Measurements from ENCODE around the gene ARL16.
A peak's percentile ranks its signal among the peaks of the same experiment; 100 is the strongest.

Gene ARL16

GRCh38 chr17:81691608-81692007 is 8.0 kb upstream of the ARL16 start:
- Mint-ChIP-seq H3K4me1 (no peaks in the 10 kb centered on the region), H3K9me3 (no peaks in the 10 kb centered on the region)
- no peak for TF ChIP-seq CTCF (IDR thresholded peaks at IDR 0.05)

GRCh38 chr17:81691196-81691595 is 7.6 kb upstream of the ARL16 start:
- H3K27ac Mint-ChIP-seq, result no peak overlapping the region
- H3K4me3 Mint-ChIP-seq, result no peak overlapping the region
- TF ChIP-seq CTCF (IDR thresholded peaks at IDR 0.05), result no peak
- no peaks in the 10 kb centered on the region for H3K4me1 Mint-ChIP-seq
- DNase-seq, result no peak
- H3K9me3 Mint-ChIP-seq, result no peaks in the 10 kb centered on the region
- peaks cover 2% of the 10 kb centered on the region for H3K27me3 Mint-ChIP-seq (ENCODE audit: low read depth, poor library complexity)
- H3K36me3 Mint-ChIP-seq (ENCODE audit: low read depth), result peaks cover 8% of the 10 kb centered on the region

More at GRCh38 chr17:81691608-81692007, 8.0 kb upstream of the ARL16 start:
- no peak overlapping the region for H3K27ac Mint-ChIP-seq
- H3K4me3 Mint-ChIP-seq, result no peak overlapping the region
- no peak for DNase-seq
- H3K36me3 Mint-ChIP-seq (ENCODE audit: low read depth), result peaks cover 5% of the 10 kb centered on the region
- H3K27me3 Mint-ChIP-seq (ENCODE audit: low read depth, poor library complexity), result peaks cover 2% of the 10 kb centered on the region

GRCh38 chr17:81690549-81690948 is 7.0 kb upstream of the ARL16 start:
- Mint-ChIP-seq H3K4me1 (peaks cover 2% of the 10 kb centered on the region), H3K9me3 (no peaks in the 10 kb centered on the region), H3K36me3 (ENCODE audit: low read depth) (peaks cover 11% of the 10 kb centered on the region), H3K4me3 (no peak overlapping the region), H3K27me3 (ENCODE audit: low read depth, poor library complexity) (peaks cover 2% of the 10 kb centered on the region), H3K27ac (no peak overlapping the region)
- DNase-seq, result no peak
- no peak for TF ChIP-seq CTCF (IDR thresholded peaks at IDR 0.05)

GRCh38 chr17:81690066-81690465 is 6.5 kb upstream of the ARL16 start:
- Mint-ChIP-seq H3K27ac (no peak overlapping the region), H3K9me3 (no peaks in the 10 kb centered on the region), H3K27me3 (ENCODE audit: low read depth, poor library complexity) (peaks cover 2% of the 10 kb centered on the region), H3K4me1 (peaks cover 6% of the 10 kb centered on the region), H3K4me3 (no peak overlapping the region), H3K36me3 (ENCODE audit: low read depth) (peaks cover 11% of the 10 kb centered on the region)
- no peak for DNase-seq
- TF ChIP-seq CTCF (IDR thresholded peaks at IDR 0.05), result no peak

GRCh38 chr17:81688616-81689015 is 5.0 kb upstream of the ARL16 start:
- peaks cover 11% of the 10 kb centered on the region for H3K36me3 Mint-ChIP-seq (ENCODE audit: low read depth)
- peaks cover 15% of the 10 kb centered on the region for H3K4me1 Mint-ChIP-seq
- no peaks in the 10 kb centered on the region for H3K9me3 Mint-ChIP-seq
- peaks cover 2% of the 10 kb centered on the region for H3K27me3 Mint-ChIP-seq (ENCODE audit: low read depth, poor library complexity)
- no peak for DNase-seq
- peak overlapping the region; percentile 79 for H3K27ac Mint-ChIP-seq
- no peak for TF ChIP-seq CTCF (IDR thresholded peaks at IDR 0.05)
- no peak overlapping the region for H3K4me3 Mint-ChIP-seq

- Mint-ChIP-seq H3K4me3 (no peak overlapping the region), H3K9me3 (no peaks in the 10 kb centered on the region), H3K27me3 (ENCODE audit: low read depth, poor library complexity) (peaks cover 2% of the 10 kb centered on the region), H3K4me1 (peaks cover 16% of the 10 kb centered on the region), H3K27ac (no peak overlapping the region), H3K36me3 (ENCODE audit: low read depth) (peaks cover 11% of the 10 kb centered on the region)
- no peak for TF ChIP-seq CTCF (IDR thresholded peaks at IDR 0.05)
- no peak for DNase-seq
Observed at GRCh38 chr17:81687770-81688541, 4.4 kb upstream of the ARL16 start.

Measured in nephron progenitor cell (in vitro differentiated cells).